ENCODE data around the gene NECAB2.

NECAB2 gene

DNA sequence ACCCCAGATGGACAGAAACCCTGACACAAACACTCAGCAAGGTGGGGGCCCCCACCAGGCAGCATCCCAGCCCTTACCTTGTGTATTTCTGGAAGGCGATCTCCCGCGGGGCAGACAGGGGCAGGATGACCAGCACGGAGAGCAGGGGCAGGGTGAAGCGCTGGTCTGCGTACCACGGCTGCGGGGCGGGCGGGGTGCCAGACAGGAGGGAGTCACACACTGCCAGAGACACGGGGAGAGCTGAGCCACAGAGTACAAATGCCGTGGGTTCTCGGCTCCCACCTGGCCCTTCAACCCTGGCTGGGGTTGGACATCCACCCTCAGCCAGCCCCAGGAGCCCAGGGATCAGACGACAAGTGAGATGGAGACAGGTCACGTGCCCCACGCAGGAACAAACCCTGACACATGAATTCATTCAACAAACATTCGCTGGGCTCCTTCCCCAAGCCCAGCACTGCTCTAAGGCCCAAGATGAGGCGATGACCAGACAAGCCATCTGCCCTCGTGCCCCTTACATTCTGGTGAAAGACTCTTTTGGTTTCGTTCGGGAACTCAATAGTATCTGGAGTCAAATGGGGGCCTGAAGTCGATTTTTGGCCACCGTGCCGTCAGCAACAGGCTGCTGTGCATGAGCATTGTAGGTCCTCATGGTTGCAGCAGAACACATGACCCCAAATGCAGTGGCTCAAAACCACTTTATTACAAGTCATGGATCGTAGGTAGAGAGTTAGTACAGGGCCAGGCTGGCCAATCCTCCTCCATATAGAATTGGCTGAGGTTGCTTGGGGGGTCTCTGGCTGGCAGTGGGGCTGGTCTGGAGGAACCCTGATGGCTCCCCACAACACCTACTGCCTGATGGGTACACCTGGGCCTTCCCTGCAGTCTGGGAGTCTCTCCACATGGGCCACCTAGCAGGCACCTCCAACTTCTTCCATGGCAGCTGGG lies 65.5 kb downstream of the NECAB2 start:
- H3K27me3 ChIP-seq (ENCODE audit: insufficient read depth, low read length, poor library complexity, severe bottlenecking), result no peaks in the 10 kb centered on the region
- no peaks in the 10 kb centered on the region for H3K9me3 ChIP-seq (ENCODE audit: insufficient read depth, low read depth, low read length)
- TF ChIP-seq, protein P1, sequence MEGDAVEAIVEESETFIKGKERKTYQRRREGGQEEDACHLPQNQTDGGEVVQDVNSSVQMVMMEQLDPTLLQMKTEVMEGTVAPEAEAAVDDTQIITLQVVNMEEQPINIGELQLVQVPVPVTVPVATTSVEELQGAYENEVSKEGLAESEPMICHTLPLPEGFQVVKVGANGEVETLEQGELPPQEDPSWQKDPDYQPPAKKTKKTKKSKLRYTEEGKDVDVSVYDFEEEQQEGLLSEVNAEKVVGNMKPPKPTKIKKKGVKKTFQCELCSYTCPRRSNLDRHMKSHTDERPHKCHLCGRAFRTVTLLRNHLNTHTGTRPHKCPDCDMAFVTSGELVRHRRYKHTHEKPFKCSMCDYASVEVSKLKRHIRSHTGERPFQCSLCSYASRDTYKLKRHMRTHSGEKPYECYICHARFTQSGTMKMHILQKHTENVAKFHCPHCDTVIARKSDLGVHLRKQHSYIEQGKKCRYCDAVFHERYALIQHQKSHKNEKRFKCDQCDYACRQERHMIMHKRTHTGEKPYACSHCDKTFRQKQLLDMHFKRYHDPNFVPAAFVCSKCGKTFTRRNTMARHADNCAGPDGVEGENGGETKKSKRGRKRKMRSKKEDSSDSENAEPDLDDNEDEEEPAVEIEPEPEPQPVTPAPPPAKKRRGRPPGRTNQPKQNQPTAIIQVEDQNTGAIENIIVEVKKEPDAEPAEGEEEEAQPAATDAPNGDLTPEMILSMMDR (conservative IDR thresholded peaks at IDR 0.05; ENCODE audit: low read length), result no peak
- TF ChIP-seq EZH2phosphoT487 (IDR thresholded peaks at IDR 0.05; ENCODE audit: borderline replicate concordance), result no peak

DNA sequence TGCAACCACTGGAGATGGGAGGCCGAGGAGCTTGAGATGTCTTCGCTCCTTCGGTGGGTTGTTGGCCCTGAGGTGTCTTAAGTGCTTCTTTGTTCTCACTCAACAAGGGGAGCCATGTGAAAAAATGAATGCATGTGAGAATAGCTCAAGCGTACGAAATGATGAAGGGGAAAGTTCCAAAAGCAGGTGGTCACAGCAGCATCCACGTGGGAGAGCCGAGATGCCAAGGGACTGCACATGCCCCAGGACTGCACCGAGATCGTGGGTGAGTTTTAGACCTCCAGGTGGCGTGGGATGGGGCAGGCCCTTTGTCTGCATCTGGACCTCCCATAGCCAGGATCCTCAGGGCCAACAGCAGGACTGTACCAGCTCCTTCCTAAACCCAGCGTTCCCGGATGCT lies 66.5 kb downstream of the NECAB2 start:
- Histone ChIP-seq H3K79me2 (ENCODE audit: insufficient read depth, low read length) (no peaks in the 10 kb centered on the region), H3K36me3 (ENCODE audit: insufficient read depth, low read length) (no peaks in the 10 kb centered on the region), H3K4me3 (ENCODE audit: low read length, poor library complexity, severe bottlenecking) (no peak overlapping the region), H2AFZ (ENCODE audit: low read length) (no peak overlapping the region), H3K9me3 (ENCODE audit: insufficient read depth, low read depth, low read length) (no peaks in the 10 kb centered on the region), H3K4me2 (ENCODE audit: low read depth, low read length, poor library complexity, severe bottlenecking) (no peak overlapping the region), H3K9ac (ENCODE audit: low read depth, low read length, poor library complexity, severe bottlenecking) (no peak overlapping the region), H3F3A (ENCODE audit: low read depth) (no peaks in the 10 kb centered on the region), H3K9me2 (replicated peaks; ENCODE audit: low read depth, low read length) (no peaks in the 10 kb centered on the region), H3K4me1 (ENCODE audit: insufficient read depth, low read length, poor library complexity, severe bottlenecking) (peaks cover 5% of the 10 kb centered on the region), H3K27me3 (ENCODE audit: insufficient read depth, low read length, poor library complexity, severe bottlenecking) (no peaks in the 10 kb centered on the region), H4K20me1 (ENCODE audit: insufficient read depth, low read length, poor library complexity, severe bottlenecking) (no peaks in the 10 kb centered on the region)
- TF ChIP-seq EZH2phosphoT487 (IDR thresholded peaks at IDR 0.05; ENCODE audit: borderline replicate concordance), result no peak
- TF ChIP-seq, protein P1 (conservative IDR thresholded peaks at IDR 0.05; ENCODE audit: low read length), result no peak

More for the DNA sequence above, 65.5 kb downstream of the NECAB2 start:
- no peaks in the 10 kb centered on the region for H3F3A ChIP-seq (ENCODE audit: low read depth)
- peaks cover 14% of the 10 kb centered on the region for H3K4me1 ChIP-seq (ENCODE audit: insufficient read depth, low read length, poor library complexity, severe bottlenecking)
- no peak overlapping the region for H3K4me3 ChIP-seq (ENCODE audit: low read length, poor library complexity, severe bottlenecking)
- H2AFZ ChIP-seq (ENCODE audit: low read length), result no peak overlapping the region
- H3K79me2 ChIP-seq (ENCODE audit: insufficient read depth, low read length), result no peaks in the 10 kb centered on the region
- no peak overlapping the region for H3K9ac ChIP-seq (ENCODE audit: low read depth, low read length, poor library complexity, severe bottlenecking)
- no peak overlapping the region for H3K4me2 ChIP-seq (ENCODE audit: low read depth, low read length, poor library complexity, severe bottlenecking)
- no peaks in the 10 kb centered on the region for H3K36me3 ChIP-seq (ENCODE audit: insufficient read depth, low read length)
- H4K20me1 ChIP-seq (ENCODE audit: insufficient read depth, low read length, poor library complexity, severe bottlenecking), result no peaks in the 10 kb centered on the region
- H3K9me2 ChIP-seq (replicated peaks; ENCODE audit: low read depth, low read length), result no peaks in the 10 kb centered on the region

DNA sequence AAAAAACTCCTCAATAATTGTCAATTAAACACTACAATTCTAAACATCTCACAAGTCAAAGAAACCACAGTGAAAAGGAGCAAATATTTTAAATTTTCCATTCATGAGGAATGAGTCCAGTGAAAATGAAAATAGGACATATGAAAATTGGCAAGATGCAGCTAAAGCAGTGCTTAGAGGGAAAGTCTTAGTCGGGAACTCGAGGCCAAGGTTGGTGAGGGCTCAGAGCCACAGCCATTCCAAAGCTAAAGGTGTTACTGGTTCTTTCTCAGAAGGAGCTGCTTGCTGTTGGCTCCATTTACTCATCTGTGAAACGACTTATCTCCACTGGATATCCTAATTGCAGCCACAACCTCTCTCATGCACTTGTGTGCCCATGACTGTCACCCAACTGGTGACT lies 68.1 kb downstream of the NECAB2 start:
- H3K36me3 ChIP-seq (ENCODE audit: insufficient read depth, low read length), result no peaks in the 10 kb centered on the region
- no peak overlapping the region for H3K9ac ChIP-seq (ENCODE audit: low read depth, low read length, poor library complexity, severe bottlenecking)
- no peak overlapping the region for H3K4me2 ChIP-seq (ENCODE audit: low read depth, low read length, poor library complexity, severe bottlenecking)
- no peak overlapping the region for H3K4me3 ChIP-seq (ENCODE audit: low read length, poor library complexity, severe bottlenecking)
- no peaks in the 10 kb centered on the region for H3K9me2 ChIP-seq (replicated peaks; ENCODE audit: low read depth, low read length)
- H2AFZ ChIP-seq (ENCODE audit: low read length), result no peak overlapping the region
- no peaks in the 10 kb centered on the region for H3K27me3 ChIP-seq (ENCODE audit: insufficient read depth, low read length, poor library complexity, severe bottlenecking)
- H3K9me3 ChIP-seq (ENCODE audit: insufficient read depth, low read depth, low read length), result no peaks in the 10 kb centered on the region
- H3K79me2 ChIP-seq (ENCODE audit: insufficient read depth, low read length), result no peaks in the 10 kb centered on the region
- TF ChIP-seq, protein P1 (conservative IDR thresholded peaks at IDR 0.05; ENCODE audit: low read length), result no peak
- TF ChIP-seq EZH2phosphoT487 (IDR thresholded peaks at IDR 0.05; ENCODE audit: borderline replicate concordance), result no peak
- H3K4me1 ChIP-seq (ENCODE audit: insufficient read depth, low read length, poor library complexity, severe bottlenecking), result no peaks in the 10 kb centered on the region
- no peaks in the 10 kb centered on the region for H4K20me1 ChIP-seq (ENCODE audit: insufficient read depth, low read length, poor library complexity, severe bottlenecking)
- H3F3A ChIP-seq (ENCODE audit: low read depth), result no peaks in the 10 kb centered on the region
